HFFc6 (cell line): ENCODE results near the gene BMPR1B. TPM values are rescaled to one million over a fixed set of nuclear protein-coding genes. Genes with fewer than 3 reads are reported as not detected.

ENCODE experiments used
- DNase-seq: peaks from one replicate; pipeline ENCODE4 v3.0.0-alpha.2; 2018
- H3K27ac Mint-ChIP-seq: 2 replicates; pipeline ENCODE4 v1.8.0; 2020; ENCODE audit warnings: mild to moderate bottlenecking, mixed read lengths
- H3K27me3 Mint-ChIP-seq: 2 replicates; pipeline ENCODE4 v1.8.0; 2021; ENCODE audit warnings: mild to moderate bottlenecking, moderate library complexity, mixed read lengths; ENCODE audit not compliant: insufficient read depth
- H3K36me3 Mint-ChIP-seq: 2 replicates; pipeline ENCODE4 v1.8.0; 2021; ENCODE audit warnings: low read depth, mixed read lengths
- H3K4me1 Mint-ChIP-seq: 2 replicates; pipeline ENCODE4 v1.8.0; 2020; ENCODE audit warnings: low read depth, mixed read lengths
- H3K4me3 Mint-ChIP-seq: 2 replicates; pipeline ENCODE4 v1.8.0; 2020; ENCODE audit warnings: mild to moderate bottlenecking, moderate library complexity, mixed read lengths
- H3K9me3 Mint-ChIP-seq: 2 replicates; pipeline ENCODE4 v1.8.0; 2020; ENCODE audit warnings: mild to moderate bottlenecking, mixed read lengths
- total RNA-seq, 6 experiments: library from RNA; stranded (reverse); fragmentation: NEBNext Ultra II Directional; extraction: Animal tissue kit (Norgen Biotek cat#: 25700); gene quantifications; 2 replicates in 1 of 6; 3 replicates in 5 of 6; pipeline ENCODE4 v1.2.3, GENCODE V29; 2021
- TF ChIP-seq, protein P1 (sequence below): fragments of 200-600 bp; sonication (generic); IDR thresholded peaks from 2 replicates; pipeline ENCODE4 v1.5.0; 2021; ENCODE audit warnings: antibody characterized with exemption, mild to moderate bottlenecking

BMPR1B gene
- total RNA-seq, 6 experiments from 2014 or later: not detected

DNA sequence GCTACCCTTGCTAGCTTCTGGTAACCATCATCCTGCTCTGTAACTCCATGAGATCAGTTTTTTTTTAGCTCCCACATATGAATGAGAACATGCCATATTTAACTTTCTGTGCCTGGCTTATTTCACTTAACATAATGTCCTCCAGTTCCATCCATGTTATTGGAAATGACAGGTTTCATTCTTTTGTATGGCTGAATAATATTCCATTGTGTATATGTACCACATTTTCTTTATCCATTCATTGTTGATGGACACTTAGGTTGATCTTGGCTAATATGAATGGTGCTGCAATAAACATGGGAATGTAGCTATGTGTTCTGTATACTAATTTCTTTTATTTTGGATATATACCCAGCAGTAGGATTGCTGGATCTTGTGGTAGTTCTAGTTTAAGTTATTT, 204.7 kb downstream of the BMPR1B start:
- TF ChIP-seq, protein P1, sequence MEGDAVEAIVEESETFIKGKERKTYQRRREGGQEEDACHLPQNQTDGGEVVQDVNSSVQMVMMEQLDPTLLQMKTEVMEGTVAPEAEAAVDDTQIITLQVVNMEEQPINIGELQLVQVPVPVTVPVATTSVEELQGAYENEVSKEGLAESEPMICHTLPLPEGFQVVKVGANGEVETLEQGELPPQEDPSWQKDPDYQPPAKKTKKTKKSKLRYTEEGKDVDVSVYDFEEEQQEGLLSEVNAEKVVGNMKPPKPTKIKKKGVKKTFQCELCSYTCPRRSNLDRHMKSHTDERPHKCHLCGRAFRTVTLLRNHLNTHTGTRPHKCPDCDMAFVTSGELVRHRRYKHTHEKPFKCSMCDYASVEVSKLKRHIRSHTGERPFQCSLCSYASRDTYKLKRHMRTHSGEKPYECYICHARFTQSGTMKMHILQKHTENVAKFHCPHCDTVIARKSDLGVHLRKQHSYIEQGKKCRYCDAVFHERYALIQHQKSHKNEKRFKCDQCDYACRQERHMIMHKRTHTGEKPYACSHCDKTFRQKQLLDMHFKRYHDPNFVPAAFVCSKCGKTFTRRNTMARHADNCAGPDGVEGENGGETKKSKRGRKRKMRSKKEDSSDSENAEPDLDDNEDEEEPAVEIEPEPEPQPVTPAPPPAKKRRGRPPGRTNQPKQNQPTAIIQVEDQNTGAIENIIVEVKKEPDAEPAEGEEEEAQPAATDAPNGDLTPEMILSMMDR: no peak
- H3K36me3 Mint-ChIP-seq: no peaks in the 10 kb centered on the region
- no peak overlapping the region for H3K4me3 Mint-ChIP-seq
- no peak for DNase-seq
- no peak overlapping the region for H3K27ac Mint-ChIP-seq
- no peaks in the 10 kb centered on the region for H3K9me3 Mint-ChIP-seq
- peaks cover 3% of the 10 kb centered on the region; the same call in 1 of the 2 replicates for H3K27me3 Mint-ChIP-seq
- no peaks in the 10 kb centered on the region for H3K4me1 Mint-ChIP-seq

DNA sequence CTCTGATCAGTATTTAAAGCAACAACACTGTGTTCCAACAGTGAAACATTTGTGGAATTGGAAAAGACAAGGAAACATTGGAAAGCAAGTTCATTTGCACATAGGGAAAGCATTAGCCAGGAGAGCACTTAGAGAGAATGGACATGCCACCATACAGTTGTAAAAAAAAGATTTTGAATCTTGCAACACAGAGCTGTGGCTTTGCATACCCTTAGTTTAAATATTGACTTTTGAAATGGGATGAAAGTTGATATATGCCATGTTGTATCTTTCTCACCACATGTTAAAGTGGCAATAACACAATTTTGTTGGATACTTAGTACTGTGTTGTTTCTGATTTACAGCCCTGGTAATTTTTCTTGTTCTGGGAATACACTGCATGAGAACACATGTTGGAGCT, 208.1 kb downstream of the BMPR1B start:
- Mint-ChIP-seq H3K27me3 (peaks cover 5% of the 10 kb centered on the region; the same call in 1 of the 2 replicates), H3K4me3 (no peak overlapping the region), H3K9me3 (no peaks in the 10 kb centered on the region), H3K4me1 (no peaks in the 10 kb centered on the region), H3K27ac (no peak overlapping the region), H3K36me3 (no peaks in the 10 kb centered on the region)
- TF ChIP-seq, protein P1: no peak
- no peak for DNase-seq

DNA sequence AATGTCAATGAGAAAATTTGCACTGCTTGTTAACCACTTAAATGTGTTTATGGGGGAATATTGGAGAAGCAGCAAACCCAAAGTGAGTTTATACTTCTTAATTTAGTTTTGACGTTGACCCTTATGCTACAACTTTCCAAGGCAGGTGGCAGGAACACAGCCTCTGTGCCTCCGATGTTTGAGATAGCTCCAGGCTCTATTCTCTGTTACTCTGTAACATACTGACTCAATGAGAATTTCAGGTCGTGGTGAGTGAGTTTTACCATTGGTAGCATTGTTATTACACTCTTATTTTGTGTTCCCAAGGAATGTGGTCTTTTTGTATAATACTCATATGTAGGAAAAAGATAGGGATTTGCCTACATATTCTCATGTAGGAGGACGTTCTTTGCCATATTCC, 210.7 kb downstream of the BMPR1B start:
- Mint-ChIP-seq H3K4me3 (no peak overlapping the region), H3K9me3 (no peaks in the 10 kb centered on the region)

DNA sequence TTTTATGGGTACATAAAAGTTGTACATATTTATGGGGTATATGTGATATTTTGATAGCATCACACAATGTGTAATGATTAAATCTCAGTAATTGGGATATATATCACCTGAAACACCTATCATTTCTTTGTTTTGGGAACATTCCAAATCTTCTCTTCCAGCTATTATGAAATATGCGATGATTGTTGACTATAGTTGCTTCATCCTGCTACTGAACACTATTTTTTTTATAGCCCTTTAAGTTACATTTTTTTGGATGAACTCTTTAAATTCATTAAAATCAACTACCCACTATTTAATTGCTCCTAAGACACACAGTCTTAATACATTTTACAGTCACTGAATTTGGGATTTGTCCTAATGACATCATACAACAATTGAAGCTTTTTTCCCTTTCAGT, 212.9 kb downstream of the BMPR1B start:
- no peak overlapping the region for H3K27ac Mint-ChIP-seq
- H3K4me3 Mint-ChIP-seq: no peak overlapping the region
- TF ChIP-seq, protein P1: no peak
- H3K9me3 Mint-ChIP-seq: no peaks in the 10 kb centered on the region
- no peaks in the 10 kb centered on the region for H3K36me3 Mint-ChIP-seq
- no peaks in the 10 kb centered on the region for H3K4me1 Mint-ChIP-seq
- no peak for DNase-seq
- peaks cover 4% of the 10 kb centered on the region; the same call in 1 of the 2 replicates for H3K27me3 Mint-ChIP-seq

More for the DNA sequence above, 210.7 kb downstream of the BMPR1B start:
- no peaks in the 10 kb centered on the region for H3K4me1 Mint-ChIP-seq
- peaks cover 4% of the 10 kb centered on the region; the same call in 1 of the 2 replicates for H3K27me3 Mint-ChIP-seq
- no peaks in the 10 kb centered on the region for H3K36me3 Mint-ChIP-seq
- no peak for DNase-seq
- H3K27ac Mint-ChIP-seq: no peak overlapping the region
- TF ChIP-seq, protein P1: no peak

DNA sequence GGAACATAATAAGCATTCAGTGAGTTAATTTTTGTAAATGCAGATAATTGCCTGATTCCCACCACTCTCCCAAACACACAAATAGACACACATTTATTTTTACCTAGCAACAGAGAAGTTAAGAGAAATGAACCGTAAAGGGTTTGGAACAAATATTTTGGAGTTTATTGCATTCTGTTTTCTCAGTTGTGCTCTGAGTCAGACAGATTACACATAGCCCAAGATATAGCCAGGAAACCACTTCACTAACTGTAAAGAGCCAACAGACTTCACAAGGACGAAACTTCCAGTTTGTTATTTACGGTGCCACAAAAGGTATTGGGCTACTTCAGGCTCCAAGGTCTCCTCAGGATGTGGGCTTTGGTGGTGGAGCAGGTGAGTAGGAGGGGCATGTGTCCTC, 217.0 kb downstream of the BMPR1B start:
- Mint-ChIP-seq H3K27ac (no peak overlapping the region), H3K9me3 (no peaks in the 10 kb centered on the region), H3K4me3 (no peak overlapping the region), H3K4me1 (no peaks in the 10 kb centered on the region), H3K36me3 (no peaks in the 10 kb centered on the region), H3K27me3 (no peaks in the 10 kb centered on the region; the same call in 1 of the 2 replicates)
- DNase-seq: no peak
- TF ChIP-seq, protein P1: no peak
